Fibroblast of villous mesenchyme (primary cell): ENCODE data around the gene ELP4. TPM values are rescaled to one million over a fixed set of nuclear protein-coding genes. Genes with fewer than 3 reads are reported as not detected.

Experiments used
- DNase-seq: peaks from one replicate; pipeline ENCODE4 v3.0.0-alpha.2; 2010; ENCODE audit warnings: low read depth
- H3K4me3 ChIP-seq: 2 replicates; pipeline ENCODE4 v1.5.1; 2011; ENCODE audit warnings: low read depth, mild to moderate bottlenecking, low read length
- CTCF ChIP-seq: IDR thresholded peaks from 2 replicates; pipeline ENCODE4 v1.5.1; 2012; ENCODE audit warnings: low read depth, mild to moderate bottlenecking, low read length; ENCODE audit not compliant: insufficient read depth
- total RNA-seq: library from RNA; depleted of rRNA; stranded (reverse); fragments of >200 nt; gene quantifications from 2 replicates; pipeline ENCODE4 v1.2.3, GENCODE V29; 2012

Gene ELP4
- total RNA-seq, 1 donor: 19.0 TPM

GRCh38 chr11:31825838-31826484, 316.4 kb downstream of the ELP4 start:
- no peak for DNase-seq
- no peak for TF ChIP-seq CTCF
- no peak overlapping the region for H3K4me3 ChIP-seq

- no peak for TF ChIP-seq CTCF
- no peak overlapping the region for H3K4me3 ChIP-seq
- DNase-seq: no peak
Observed at GRCh38 chr11:31826536-31827438, 317.2 kb downstream of the ELP4 start.

- no peak overlapping the region for H3K4me3 ChIP-seq
- peak; percentile 55 for DNase-seq
- no peak for TF ChIP-seq CTCF
Observed at GRCh38 chr11:31827455-31828206, 318.1 kb downstream of the ELP4 start.

- no peak for DNase-seq
- H3K4me3 ChIP-seq: no peak overlapping the region
- TF ChIP-seq CTCF: no peak
Observed at GRCh38 chr11:31828217-31828616, 318.6 kb downstream of the ELP4 start.

GRCh38 chr11:31830406-31830805, 320.8 kb downstream of the ELP4 start:
- no peak overlapping the region for H3K4me3 ChIP-seq
- DNase-seq: no peak
- no peak for TF ChIP-seq CTCF

- H3K4me3 ChIP-seq: no peak overlapping the region
- no peak for DNase-seq
- no peak for TF ChIP-seq CTCF
Observed at GRCh38 chr11:31834237-31834636, 324.7 kb downstream of the ELP4 start.

Other genes starting within 250 kb of the ELP4 start
- under 0.01 and 0.43 TPM in 2 replicates for gene DCDC1, start 140.0 kb upstream of the ELP4 start, total RNA-seq
- gene DNAJC24, start 139.9 kb upstream of the ELP4 start, total RNA-seq: 17.4 and 25.0 TPM in 2 replicates
- gene IMMP1L, start 145 bp upstream of the ELP4 start, total RNA-seq: 9.1 and 13.5 TPM in 2 replicates